Endothelial cell of umbilical vein (primary cell): ENCODE results near the gene NRCAM. TPM values are rescaled to one million over a fixed set of nuclear protein-coding genes. Genes with fewer than 3 reads are reported as not detected.

Experiments used
- BruUV-seq: library from RNA; stranded (reverse); fragments of 400-500 nt; replicated peaks from 2 replicates; lab custom pipeline; 2021; lab: Mats Ljungman, UMichigan
- CTCF ChIA-PET: fragments of 300-600, 350-600 bp; sonication (Branson Sonifier 250); formaldehyde crosslinking; loops from one replicate; lab custom pipeline; 2021; ENCODE audit warnings: antibody characterized with exemption, inconsistent platforms; lab: Charles Lee
- POLR2A ChIA-PET: fragments of 300-600, 350-600 bp; sonication (Branson Sonifier 250); formaldehyde crosslinking; loops from one replicate; lab custom pipeline; 2021; ENCODE audit warnings: antibody characterized with exemption, inconsistent platforms; lab: Charles Lee
- DNase-seq: peaks from one replicate; pipeline ENCODE4 v3.0.0-alpha.2; 2011; ENCODE audit warnings: low read depth, low spot score
- FAIRE-seq: peaks from 2 replicates; lab custom pipeline; 2011; peaks lifted over from hg19 to GRCh38; lab: Jason Lieb, UNC
- H2AFZ ChIP-seq: 2 replicates; pipeline ENCODE4 v1.6.0; 2012; ENCODE audit warnings: low read depth, low read length, control low read depth, inconsistent platforms
- H3K27ac ChIP-seq: 2 replicates; pipeline ENCODE4 v1.5.1; 2011; ENCODE audit warnings: low read depth, mild to moderate bottlenecking, control low read depth, low read length, moderate library complexity; ENCODE audit not compliant: insufficient read depth
- H3K27me3 ChIP-seq, 2 experiments: 2 replicates each; pipeline versions ENCODE4 v1.6.0 to v1.6.1; 2011; ENCODE audit warnings: low read length in 2 of 2, mixed read lengths in 1 of 2; ENCODE audit not compliant: control insufficient read depth in 2 of 2, insufficient read depth in 2 of 2
- H3K36me3 ChIP-seq, 2 experiments: 2 replicates in 1 of 2; 3 replicates in 1 of 2; pipeline ENCODE4 v1.5.1; 2011; ENCODE audit warnings: low read length in 2 of 2, mild to moderate bottlenecking in 1 of 2, moderate library complexity in 1 of 2; ENCODE audit not compliant: control insufficient read depth in 2 of 2, insufficient read depth in 2 of 2; ENCODE audit errors: extremely low read depth in 1 of 2
- H3K4me1 ChIP-seq: 3 replicates; pipeline ENCODE4 v1.5.1; 2011; ENCODE audit warnings: mild to moderate bottlenecking, low read length; ENCODE audit not compliant: control insufficient read depth, insufficient read depth; ENCODE audit errors: extremely low read depth
- H3K4me2 ChIP-seq: 2 replicates; pipeline ENCODE4 v1.6.1; 2011; ENCODE audit warnings: low read length, control low read depth, mixed read lengths; ENCODE audit not compliant: insufficient read depth
- H3K4me3 ChIP-seq, 3 experiments: fragments of 200-600 bp in 1 of 3; sonication (generic), shearing (Covaris generic) in 1 of 3; replicated peaks in 1 of 3; 2 replicates each; pipeline ENCODE4 v1.5.1; 2011 to 2016; ENCODE audit warnings: control low read depth in 3 of 3, low read length in 3 of 3, mild to moderate bottlenecking in 2 of 3, inconsistent platforms in 1 of 3, low read depth in 1 of 3, moderate library complexity in 1 of 3; ENCODE audit not compliant: insufficient read depth in 1 of 3
- H3K79me2 ChIP-seq: 2 replicates; pipeline ENCODE4 v1.6.0; 2012; ENCODE audit warnings: low read length, inconsistent platforms; ENCODE audit not compliant: control insufficient read depth, insufficient read depth
- H3K9ac ChIP-seq: replicated peaks from 2 replicates; pipeline ENCODE3; 2011; ENCODE audit warnings: low read length, control low read depth; ENCODE audit not compliant: insufficient read depth; ENCODE audit errors: extremely low read depth
- H3K9me1 ChIP-seq: replicated peaks from 3 replicates; pipeline ENCODE4 v1.6.0; 2011; ENCODE audit warnings: mild to moderate bottlenecking, low read length; ENCODE audit not compliant: control insufficient read depth, insufficient read depth; ENCODE audit errors: extremely low read depth
- H3K9me3 ChIP-seq: replicated peaks from 2 replicates; pipeline ENCODE4 v1.5.1; 2012; ENCODE audit warnings: low read length, inconsistent platforms; ENCODE audit not compliant: control insufficient read depth, insufficient read depth
- H4K20me1 ChIP-seq: replicated peaks from 2 replicates; pipeline ENCODE3; 2011; ENCODE audit warnings: mild to moderate bottlenecking, low read length; ENCODE audit not compliant: control insufficient read depth, insufficient read depth; ENCODE audit errors: extremely low read depth
- EZH2 ChIP-seq: IDR thresholded peaks from 2 replicates; pipeline ENCODE4 v1.6.1; 2012; ENCODE audit warnings: borderline replicate concordance, low read depth, mild to moderate bottlenecking, moderate library complexity, low read length, inconsistent platforms; ENCODE audit not compliant: severe bottlenecking
- FOS ChIP-seq: IDR thresholded peaks from 2 replicates; pipeline ENCODE4 v1.6.1; 2011; ENCODE audit warnings: mild to moderate bottlenecking, low read length, moderate library complexity, borderline replicate concordance; ENCODE audit not compliant: insufficient read depth
- GATA2 ChIP-seq: IDR thresholded peaks from 2 replicates; pipeline ENCODE4 v1.7.0; 2011; ENCODE audit warnings: low read depth, mild to moderate bottlenecking, moderate library complexity, mixed read lengths, low read length; ENCODE audit not compliant: insufficient read length, insufficient read depth
- JUN ChIP-seq: IDR thresholded peaks from 2 replicates; pipeline ENCODE4 v1.6.1; 2011; ENCODE audit warnings: borderline replicate concordance, low read depth; ENCODE audit not compliant: insufficient read length, insufficient read depth
- MYC ChIP-seq: IDR thresholded peaks from one replicate; pipeline ENCODE4 v1.6.1; 2011; ENCODE audit warnings: mild to moderate bottlenecking, low read depth, low read length
- POLR2A ChIP-seq: IDR thresholded peaks from 2 replicates; pipeline ENCODE4 v1.6.1; 2012; ENCODE audit warnings: low read depth, mild to moderate bottlenecking, control low read depth, low read length
- POLR2AphosphoS5 ChIP-seq: IDR thresholded peaks from 2 replicates; pipeline ENCODE4 v1.6.1; 2012; ENCODE audit warnings: low read depth, mild to moderate bottlenecking, control low read depth, low read length, moderate library complexity; ENCODE audit not compliant: insufficient read depth
- dilution Hi-C: fragments of 300-500 bp; cut with MboI; formaldehyde crosslinking; loops from one replicate; pipeline ENCODE4 v1.15.0; 2019; ENCODE audit warnings: low sequenced_read_pairs; ENCODE audit not compliant: extremely low pct_ligation_motif_present
- intact Hi-C: fragments of 100-400 bp; cut with micrococcal nuclease; formaldehyde crosslinking; loops from one replicate; pipeline ENCODE4 v1.10.0; 2022
- polyA plus RNA-seq, 4 experiments: library from polyadenylated mRNA; depleted of rRNA in 3 of 4; stranded (reverse) in 3 of 4; unstranded in 1 of 4; fragments of >200 nt; gene quantifications; 2 replicates each; pipeline versions ENCODE4 v1.2.1 to v1.2.3, GENCODE V29; 2011 to 2012; ENCODE audit warnings: missing spikeins in 1 of 4
- total RNA-seq: library from RNA; stranded (reverse); gene quantifications from 2 replicates; pipeline ENCODE4 v1.2.3, GENCODE V29; 2021
- TF ChIP-seq, protein P1 (sequence below), 2 donors: IDR thresholded peaks; 1 replicate in 1 of 2; 2 replicates in 1 of 2; pipeline ENCODE4 v1.5.1; 2011; ENCODE audit warnings: low read length in 2 of 2, mild to moderate bottlenecking in 2 of 2, moderate library complexity in 2 of 2, control low read depth in 1 of 2, inconsistent platforms in 1 of 2, low read depth in 1 of 2; ENCODE audit not compliant: insufficient read depth in 1 of 2; ENCODE audit errors: extremely low read depth in 1 of 2
- TF ChIP-seq, protein P2 (sequence below): IDR thresholded peaks from 2 replicates; pipeline ENCODE4 v1.6.1; 2011; ENCODE audit not compliant: insufficient read depth, insufficient read length

Gene NRCAM
- total and polyA plus RNA-seq, 2 donors (not counting 3 experiments of a cell fraction or from before 2014, with no cell fraction given) = 26.0 to 47.6 TPM

- DNase-seq (no peak), FAIRE-seq (no peak)
- dilution Hi-C loops = no loop called here
- H3K9me1 ChIP-seq = no peaks in the 10 kb centered on the region
- no TSS peak for BruUV-seq
- H3K36me3 ChIP-seq = no peaks in the 10 kb centered on the region
- ChIA-PET POLR2A (no interaction called here), CTCF (interaction anchor here (0.9 to 1.0 kb wide), 3 partner anchors 9 to 266 kb away, joined by 3 to 4 read pairs (median 3); no protein-coding TSS in a partner anchor)
- intact Hi-C loops = no loop called here
- H2AFZ ChIP-seq = no peak overlapping the region
- H4K20me1 ChIP-seq = no peaks in the 10 kb centered on the region
- no peak overlapping the region for H3K9ac ChIP-seq
- no peaks in the 10 kb centered on the region for H3K9me3 ChIP-seq
- H3K27me3 ChIP-seq = no peaks in the 10 kb centered on the region
- no peak overlapping the region for H3K4me2 ChIP-seq
- no peak overlapping the region for H3K4me3 ChIP-seq
- peaks cover 43% of the 10 kb centered on the region for H3K4me1 ChIP-seq
- TF ChIP-seq POLR2AphosphoS5 = no peak
- H3K79me2 ChIP-seq = peaks cover 98% of the 10 kb centered on the region
- H3K27ac ChIP-seq = no peak overlapping the region
These were observed 6.7 kb downstream of the NRCAM start for GRCh38 chr7:108449521-108449920.

DNA sequence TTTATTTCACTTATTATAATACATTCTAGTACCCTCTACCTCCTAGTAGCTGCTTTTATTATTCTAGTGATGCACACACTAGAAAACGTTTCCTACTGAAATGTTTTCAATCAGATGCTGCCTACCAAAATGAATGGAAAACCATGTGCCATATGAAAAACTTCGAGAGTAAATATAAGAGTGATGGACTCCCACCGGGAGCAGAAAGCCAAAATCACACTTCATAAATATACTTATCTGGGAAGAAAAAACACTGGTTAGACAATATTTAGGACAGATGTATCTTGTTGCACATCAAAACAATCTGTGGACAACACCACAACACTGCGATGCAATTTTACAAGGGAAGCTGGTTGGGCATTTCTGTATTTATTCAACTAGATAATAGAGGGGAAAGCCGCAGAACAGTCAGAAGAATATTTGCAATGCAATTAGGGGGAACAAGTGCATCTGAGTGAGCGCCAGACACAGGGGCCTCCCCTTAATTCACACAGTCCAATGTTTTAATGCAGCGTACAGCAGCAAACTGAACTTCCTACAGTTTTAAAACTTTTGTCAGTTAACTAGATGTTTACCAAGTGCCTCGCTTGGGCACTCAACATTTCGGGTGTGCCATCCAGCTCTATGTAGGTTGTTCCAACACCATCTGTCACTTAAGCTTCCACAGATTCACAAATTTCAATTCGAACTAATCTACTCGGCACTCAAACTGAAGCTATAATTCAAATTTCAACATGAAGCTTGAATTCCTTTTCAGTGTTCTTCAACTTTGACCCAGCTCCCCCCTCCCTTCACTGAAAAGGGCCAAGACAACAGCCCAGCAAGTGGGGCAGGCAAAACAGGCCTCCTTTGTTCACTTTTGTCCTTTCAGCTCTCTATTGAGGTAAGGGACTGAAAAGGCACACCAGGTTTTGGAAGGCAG lies 7.4 kb downstream of the NRCAM start:
- Histone ChIP-seq H3K4me2 (no peak overlapping the region), H3K9me1 (no peaks in the 10 kb centered on the region), H3K9me3 (no peaks in the 10 kb centered on the region), H3K4me1 (peaks cover 36% of the 10 kb centered on the region), H3K27ac (no peak overlapping the region), H4K20me1 (no peaks in the 10 kb centered on the region), H2AFZ (no peak overlapping the region), H3K79me2 (peaks cover 97% of the 10 kb centered on the region), H3K36me3 (no peaks in the 10 kb centered on the region), H3K27me3 (no peaks in the 10 kb centered on the region), H3K9ac (no peak overlapping the region), H3K4me3 (no peak overlapping the region)
- no peak for TF ChIP-seq MYC
- no peak for TF ChIP-seq EZH2
- TF ChIP-seq, protein P1, sequence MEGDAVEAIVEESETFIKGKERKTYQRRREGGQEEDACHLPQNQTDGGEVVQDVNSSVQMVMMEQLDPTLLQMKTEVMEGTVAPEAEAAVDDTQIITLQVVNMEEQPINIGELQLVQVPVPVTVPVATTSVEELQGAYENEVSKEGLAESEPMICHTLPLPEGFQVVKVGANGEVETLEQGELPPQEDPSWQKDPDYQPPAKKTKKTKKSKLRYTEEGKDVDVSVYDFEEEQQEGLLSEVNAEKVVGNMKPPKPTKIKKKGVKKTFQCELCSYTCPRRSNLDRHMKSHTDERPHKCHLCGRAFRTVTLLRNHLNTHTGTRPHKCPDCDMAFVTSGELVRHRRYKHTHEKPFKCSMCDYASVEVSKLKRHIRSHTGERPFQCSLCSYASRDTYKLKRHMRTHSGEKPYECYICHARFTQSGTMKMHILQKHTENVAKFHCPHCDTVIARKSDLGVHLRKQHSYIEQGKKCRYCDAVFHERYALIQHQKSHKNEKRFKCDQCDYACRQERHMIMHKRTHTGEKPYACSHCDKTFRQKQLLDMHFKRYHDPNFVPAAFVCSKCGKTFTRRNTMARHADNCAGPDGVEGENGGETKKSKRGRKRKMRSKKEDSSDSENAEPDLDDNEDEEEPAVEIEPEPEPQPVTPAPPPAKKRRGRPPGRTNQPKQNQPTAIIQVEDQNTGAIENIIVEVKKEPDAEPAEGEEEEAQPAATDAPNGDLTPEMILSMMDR (IDR thresholded peaks at IDR 0.05; ENCODE audit: extremely low read depth in 1 of 2, insufficient read depth in 1 of 2, low read depth in 1 of 2, low read length in 2 of 2) = no peak
- no peak for TF ChIP-seq GATA2
- no peak for TF ChIP-seq POLR2A
- TF ChIP-seq FOS = no peak
- TF ChIP-seq JUN = no peak
- no peak for TF ChIP-seq POLR2AphosphoS5
- TF ChIP-seq, protein P2, sequence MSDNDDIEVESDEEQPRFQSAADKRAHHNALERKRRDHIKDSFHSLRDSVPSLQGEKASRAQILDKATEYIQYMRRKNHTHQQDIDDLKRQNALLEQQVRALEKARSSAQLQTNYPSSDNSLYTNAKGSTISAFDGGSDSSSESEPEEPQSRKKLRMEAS = no peak
- FAIRE-seq (no peak), DNase-seq (no peak)
- no TSS peak for BruUV-seq
- intact Hi-C loops = no loop called here
- dilution Hi-C loops = no loop called here
- ChIA-PET POLR2A (no interaction called here), CTCF (interaction anchor here (0.9 to 1.0 kb wide), 2 partner anchors 9 to 266 kb away, joined by 3 to 4 read pairs; no protein-coding TSS in a partner anchor)
